Left lung (tissue), 10 donors: ENCODE results near the gene ERICH6B. TPM values are rescaled to one million over a fixed set of nuclear protein-coding genes. Genes with fewer than 3 reads are reported as not detected.

Source experiments
- ATAC-seq: fragments of 200-7000 bp; cut with Tn5 transposase; one replicate; pipeline ENCODE4 v1.9.1; 2020; ENCODE audit warnings: moderate library complexity
- DNase-seq, 4 donors: peaks; one replicate each; pipeline ENCODE4 v3.0.0-alpha.2; 2013 to 2020
- H3K27ac ChIP-seq, 2 donors: fragments of 200-600 bp; sonication (generic) in 1 of 2; one replicate each; pipeline versions ENCODE4 v1.5.0 to v1.8.0; 2020 to 2021
- H3K27me3 ChIP-seq, 2 donors: fragments of 200-600 bp; sonication (generic) in 1 of 2; one replicate each; pipeline versions ENCODE4 v1.5.0 to v1.8.0; 2020 to 2021
- H3K36me3 ChIP-seq, 2 donors: fragments of 200-600 bp; sonication (generic) in 1 of 2; one replicate each; pipeline versions ENCODE4 v1.5.0 to v1.8.0; 2020 to 2021
- H3K4me1 ChIP-seq, 2 donors: fragments of 200-600 bp; one replicate each; pipeline ENCODE4 v1.8.0; 2021
- H3K4me3 ChIP-seq, 2 donors: fragments of 200-600 bp; sonication (generic) in 1 of 2; one replicate each; pipeline versions ENCODE4 v1.5.0 to v1.8.0; 2020 to 2021; ENCODE audit warnings: mild to moderate bottlenecking in 1 of 2
- H3K9me3 ChIP-seq, 2 donors: fragments of 200-600 bp; sonication (generic) in 1 of 2; one replicate each; pipeline versions ENCODE4 v1.5.0 to v1.8.0; 2020 to 2021
- CTCF ChIP-seq, 2 donors: fragments of 200-600 bp; sonication (generic) in 1 of 2; IDR thresholded peaks; one replicate each; pipeline versions ENCODE4 v1.5.0 to v1.8.0; 2021; ENCODE audit warnings: antibody characterized with exemption in 2 of 2
- intact Hi-C, 2 donors: fragments of 100-400 bp; cut with DNase I; formaldehyde crosslinking; loops; one replicate each; pipeline versions ENCODE4 v1.11.2 to v1.14.2; 2022
- polyA plus RNA-seq, 6 donors: library from polyadenylated mRNA; unstranded; fragments of 120-200 nt; gene quantifications; one replicate each; pipeline ENCODE4 v1.2.1, GENCODE V29; 2013; ENCODE audit not compliant: insufficient read length in 6 of 6
- total RNA-seq, 2 donors: library from RNA; stranded (reverse); fragmentation: NEBNext Ultra II Directional; extraction: Animal tissue kit (Norgen Biotek cat#: 25700); gene quantifications; one replicate each; pipeline ENCODE4 v1.2.1, GENCODE V29; 2021
- donor health status: DM: no; HTN: yes; CAD: no.
- donor health status: DM: no; HTN: no; CAD: no.

The ERICH6B gene
- total and polyA plus RNA-seq, 8 donors: 1.5 to 4.1 (median 3.1) TPM; not detected in 2

GRCh38 chr13:45506811-45507210 is 108.7 kb downstream of the ERICH6B start:
- TF ChIP-seq CTCF (IDR thresholded peaks at IDR 0.05): no peak
- DNase-seq (no peak), ATAC-seq (no peak)
- Histone ChIP-seq H3K9me3 (no peaks in the 10 kb centered on the region), H3K4me3 (no peak overlapping the region), H3K4me1 (no peaks in the 10 kb centered on the region), H3K36me3 (peaks cover 0 to 93% of the 10 kb centered on the region in 2 donors), H3K27ac (no peak overlapping the region), H3K27me3 (no peaks in the 10 kb centered on the region)
- intact Hi-C loops: no loop called here

- TF ChIP-seq CTCF (IDR thresholded peaks at IDR 0.05): no peak
- peaks cover 0 to 75% of the 10 kb centered on the region in 2 donors for H3K36me3 ChIP-seq
- H3K27ac ChIP-seq: no peak overlapping the region
- H3K4me1 ChIP-seq: peaks cover 0 to 13% of the 10 kb centered on the region in 2 donors
- intact Hi-C loops: no loop called here
- no peak overlapping the region for H3K4me3 ChIP-seq
- ATAC-seq (no peak), DNase-seq (no peak)
- no peaks in the 10 kb centered on the region for H3K27me3 ChIP-seq
- H3K9me3 ChIP-seq: no peaks in the 10 kb centered on the region
Observed at GRCh38 chr13:45503658-45504057, 111.9 kb downstream of the ERICH6B start.

- Histone ChIP-seq H3K4me1 (peaks cover 0 to 13% of the 10 kb centered on the region in 2 donors), H3K36me3 (peaks cover 0 to 75% of the 10 kb centered on the region in 2 donors), H3K4me3 (no peak overlapping the region), H3K27ac (peak overlapping the region; percentile 4 to 35), H3K27me3 (no peaks in the 10 kb centered on the region), H3K9me3 (no peaks in the 10 kb centered on the region)
- no peak for DNase-seq
- TF ChIP-seq CTCF (IDR thresholded peaks at IDR 0.05): no peak
- ATAC-seq: peak; percentile 21
- intact Hi-C loops: no loop called here
Observed at GRCh38 chr13:45501175-45501526, 114.4 kb downstream of the ERICH6B start.

GRCh38 chr13:45500492-45501174 is 114.9 kb downstream of the ERICH6B start:
- ATAC-seq (peak; percentile 74), DNase-seq (no peak)
- H3K27ac ChIP-seq: peak overlapping the region; percentile 4 to 35
- TF ChIP-seq CTCF (IDR thresholded peaks at IDR 0.05): no peak
- H3K9me3 ChIP-seq: no peaks in the 10 kb centered on the region
- intact Hi-C loops: no loop called here
- no peak overlapping the region for H3K4me3 ChIP-seq
- peaks cover 0 to 75% of the 10 kb centered on the region in 2 donors for H3K36me3 ChIP-seq
- H3K27me3 ChIP-seq: no peaks in the 10 kb centered on the region
- H3K4me1 ChIP-seq: peaks cover 0 to 13% of the 10 kb centered on the region in 2 donors

- ATAC-seq (no peak), DNase-seq (no peak)
- H3K27me3 ChIP-seq: no peaks in the 10 kb centered on the region
- intact Hi-C loops: no loop called here
- H3K36me3 ChIP-seq: peaks cover 0 to 75% of the 10 kb centered on the region in 2 donors
- peaks cover 0 to 13% of the 10 kb centered on the region in 2 donors for H3K4me1 ChIP-seq
- no peaks in the 10 kb centered on the region for H3K9me3 ChIP-seq
- H3K27ac ChIP-seq: no peak overlapping the region
- no peak overlapping the region for H3K4me3 ChIP-seq
- TF ChIP-seq CTCF (IDR thresholded peaks at IDR 0.05): no peak
Observed at GRCh38 chr13:45496942-45497341, 118.6 kb downstream of the ERICH6B start.
